ENCODE results near the gene COL6A3. TPM values are rescaled to one million over a fixed set of nuclear protein-coding genes. Genes with fewer than 3 reads are reported as not detected.

Gene COL6A3
- total RNA-seq, 4 donors from 2014 or later, result 432 to 983 (median 750) TPM

GRCh38 chr2:237344942-237345341 is 69.0 kb downstream of the COL6A3 start:
- no peak for TF ChIP-seq CTCF (IDR thresholded peaks at IDR 0.05; ENCODE audit: low read depth)

GRCh38 chr2:237343993-237344392 is 70.0 kb downstream of the COL6A3 start:
- no peak for TF ChIP-seq CTCF (IDR thresholded peaks at IDR 0.05; ENCODE audit: low read depth)

GRCh38 chr2:237341872-237342271 is 72.1 kb downstream of the COL6A3 start:
- TF ChIP-seq CTCF (IDR thresholded peaks at IDR 0.05; ENCODE audit: low read depth), result no peak

GRCh38 chr2:237337586-237337985 is 76.4 kb downstream of the COL6A3 start:
- TF ChIP-seq CTCF (IDR thresholded peaks at IDR 0.05; ENCODE audit: low read depth), result no peak

GRCh38 chr2:237336131-237336530 is 77.8 kb downstream of the COL6A3 start:
- TF ChIP-seq CTCF (IDR thresholded peaks at IDR 0.05; ENCODE audit: low read depth), result no peak

GRCh38 chr2:237333748-237334147 is 80.2 kb downstream of the COL6A3 start:
- TF ChIP-seq CTCF (IDR thresholded peaks at IDR 0.05; ENCODE audit: low read depth), result no peak

- no peak for TF ChIP-seq CTCF (IDR thresholded peaks at IDR 0.05; ENCODE audit: low read depth)
Observed at GRCh38 chr2:237330541-237330940, 83.4 kb downstream of the COL6A3 start.

All from subcutaneous adipose tissue (tissue), 4 donors.